ENCODE results near the gene PRSS27. TPM values are rescaled to one million over a fixed set of nuclear protein-coding genes. Genes with fewer than 3 reads are reported as not detected.
"Not testable (repeated sequence)": the region's sequence is repeated elsewhere in the genome, so short reads cannot be mapped to it uniquely, and the experiment has no call there.

The PRSS27 gene
- total RNA-seq, 2 experiments from 2014 or later, result 1.2 to 1.4 TPM

DNA sequence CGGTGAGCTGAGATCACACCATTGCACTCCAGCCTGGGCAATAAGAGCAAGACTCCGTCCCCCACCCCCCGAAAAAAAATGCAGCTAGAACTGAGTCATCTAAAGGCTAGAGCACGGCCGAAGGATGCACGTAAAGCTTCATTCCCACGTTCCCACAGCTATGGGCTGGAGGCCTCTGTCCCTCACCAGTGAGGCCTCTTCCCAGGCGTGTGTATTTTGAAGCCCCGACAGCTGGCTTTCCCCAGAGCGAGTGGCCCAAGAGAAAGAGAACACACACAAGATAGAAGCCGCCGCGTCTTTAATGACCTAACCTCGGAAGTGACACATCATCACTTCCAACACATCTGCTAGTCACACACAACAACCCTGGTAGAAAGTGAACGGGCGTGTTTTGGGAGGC is 44.3 kb downstream of the PRSS27 start:
- Mint-ChIP-seq H3K9me3 (no peaks in the 10 kb centered on the region), H3K27me3 (no peaks in the 10 kb centered on the region), H3K4me1 (ENCODE audit: low read depth) (peaks cover 28% of the 10 kb centered on the region), H3K27ac (no peak overlapping the region), H3K4me3 (no peak overlapping the region), H3K36me3 (ENCODE audit: low read depth) (peaks cover 15% of the 10 kb centered on the region)
- ATAC-seq (no peak), DNase-seq (no peak)
- intact Hi-C loops (cut with micrococcal nuclease), result no loop called here
- ChIA-PET POLR2A (interaction anchor here (0.6 kb wide), 1 partner anchor 72 kb away, joined by 3 read pairs; no protein-coding TSS in a partner anchor), CTCF (interaction anchor here (1.4 kb wide), 1 partner anchor 14 kb away, joined by 3 read pairs; no protein-coding TSS in a partner anchor)
- TF ChIP-seq, protein P1, sequence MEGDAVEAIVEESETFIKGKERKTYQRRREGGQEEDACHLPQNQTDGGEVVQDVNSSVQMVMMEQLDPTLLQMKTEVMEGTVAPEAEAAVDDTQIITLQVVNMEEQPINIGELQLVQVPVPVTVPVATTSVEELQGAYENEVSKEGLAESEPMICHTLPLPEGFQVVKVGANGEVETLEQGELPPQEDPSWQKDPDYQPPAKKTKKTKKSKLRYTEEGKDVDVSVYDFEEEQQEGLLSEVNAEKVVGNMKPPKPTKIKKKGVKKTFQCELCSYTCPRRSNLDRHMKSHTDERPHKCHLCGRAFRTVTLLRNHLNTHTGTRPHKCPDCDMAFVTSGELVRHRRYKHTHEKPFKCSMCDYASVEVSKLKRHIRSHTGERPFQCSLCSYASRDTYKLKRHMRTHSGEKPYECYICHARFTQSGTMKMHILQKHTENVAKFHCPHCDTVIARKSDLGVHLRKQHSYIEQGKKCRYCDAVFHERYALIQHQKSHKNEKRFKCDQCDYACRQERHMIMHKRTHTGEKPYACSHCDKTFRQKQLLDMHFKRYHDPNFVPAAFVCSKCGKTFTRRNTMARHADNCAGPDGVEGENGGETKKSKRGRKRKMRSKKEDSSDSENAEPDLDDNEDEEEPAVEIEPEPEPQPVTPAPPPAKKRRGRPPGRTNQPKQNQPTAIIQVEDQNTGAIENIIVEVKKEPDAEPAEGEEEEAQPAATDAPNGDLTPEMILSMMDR (IDR thresholded peaks at IDR 0.05), result no peak

DNA sequence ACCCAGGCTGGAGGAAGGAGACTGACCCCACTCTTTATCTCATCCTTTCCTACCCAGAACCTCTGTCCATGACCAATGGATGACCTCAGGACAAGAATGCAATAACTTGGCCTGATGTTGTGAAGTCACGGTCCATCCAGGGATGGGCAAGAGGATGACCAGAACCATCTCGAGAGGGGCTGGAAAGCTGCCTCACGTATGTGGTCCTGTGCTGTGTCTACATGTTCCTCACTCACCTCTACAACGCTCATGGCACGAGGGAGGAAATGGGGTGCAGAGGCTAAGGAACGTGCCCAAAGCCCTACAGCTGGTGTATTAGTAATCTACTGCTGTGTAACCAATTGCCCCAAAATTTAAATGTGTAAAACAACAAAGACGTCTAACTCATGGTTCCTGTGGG is 45.0 kb downstream of the PRSS27 start:
- ATAC-seq (no peak), DNase-seq (no peak)
- ChIA-PET POLR2A (no interaction called here), CTCF (interaction anchor here (1.4 kb wide), 1 partner anchor 13 kb away, joined by 3 read pairs; no protein-coding TSS in a partner anchor)
- no peaks in the 10 kb centered on the region for H3K9me3 Mint-ChIP-seq
- H3K27me3 Mint-ChIP-seq, result no peaks in the 10 kb centered on the region
- TF ChIP-seq, protein P1 (IDR thresholded peaks at IDR 0.05), result no peak
- no peak overlapping the region for H3K4me3 Mint-ChIP-seq
- H3K27ac Mint-ChIP-seq, result no peak overlapping the region
- H3K36me3 Mint-ChIP-seq (ENCODE audit: low read depth), result peaks cover 10% of the 10 kb centered on the region
- intact Hi-C loops (cut with micrococcal nuclease), result no loop called here
- peaks cover 30% of the 10 kb centered on the region for H3K4me1 Mint-ChIP-seq (ENCODE audit: low read depth)

DNA sequence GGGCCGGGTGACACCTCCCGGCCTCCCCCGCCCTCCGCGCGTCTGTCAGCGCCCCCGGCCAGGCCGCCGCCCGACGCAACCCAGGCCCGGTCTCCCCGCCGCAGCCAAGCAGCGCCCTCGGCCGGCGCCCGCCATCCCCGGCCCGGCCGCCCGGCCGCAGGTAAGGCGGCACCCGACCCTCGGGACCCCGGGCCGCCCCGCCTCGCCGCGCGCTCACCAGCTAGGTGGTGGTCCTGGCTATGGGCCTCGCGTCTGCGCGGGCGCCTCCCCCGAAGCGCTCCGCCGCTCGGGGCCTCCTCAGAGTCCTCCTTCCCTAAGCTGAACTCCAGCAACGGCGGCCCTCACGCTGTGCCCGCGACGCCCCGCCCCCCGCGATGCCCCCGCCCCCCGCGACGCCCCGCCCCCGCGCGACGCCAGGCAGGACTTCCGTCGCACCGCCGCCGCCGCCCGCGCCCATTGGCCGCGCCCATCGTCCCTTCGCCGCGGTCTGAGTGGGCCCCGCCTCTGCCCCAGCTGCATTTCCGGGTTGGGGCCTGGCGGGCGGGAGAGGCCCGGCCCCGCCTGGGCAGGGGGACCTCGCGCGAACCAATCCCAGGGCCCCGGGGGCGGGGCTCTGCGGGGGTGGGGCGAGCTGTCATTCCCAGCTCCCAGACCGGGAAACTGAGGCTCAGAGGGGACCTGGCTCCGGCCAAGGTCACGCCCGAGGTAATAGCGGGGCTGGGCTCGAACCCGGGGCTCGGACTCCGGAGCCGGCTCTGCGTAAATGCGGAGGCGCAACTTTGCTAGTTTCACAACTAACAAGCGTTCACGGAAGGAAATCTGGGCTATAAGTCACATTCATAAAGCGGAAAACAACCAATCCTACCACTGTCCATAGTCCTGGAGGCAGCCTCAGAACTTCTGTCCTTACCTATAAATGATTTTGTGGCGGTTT is 46.7 kb downstream of the PRSS27 start:
- DNase-seq, result peak; percentile 98
- H3K27me3 Mint-ChIP-seq, result no peaks in the 10 kb centered on the region
- peak; percentile 97 for ATAC-seq
- intact Hi-C loops (cut with micrococcal nuclease), result no loop called here
- H3K4me1 Mint-ChIP-seq (ENCODE audit: low read depth), result peaks cover 35% of the 10 kb centered on the region
- peaks cover 19% of the 10 kb centered on the region for H3K36me3 Mint-ChIP-seq (ENCODE audit: low read depth)
- H3K27ac Mint-ChIP-seq, result peak overlapping the region; percentile 87
- peak overlapping the region; percentile 80 for H3K4me3 Mint-ChIP-seq
- ChIA-PET CTCF (interaction anchor here (1.0 to 2.0 kb wide), 2 partner anchors 9 kb away, joined by 3 to 7 read pairs; partner anchors contain the start of gene KCTD5), POLR2A (interaction anchor here (0.8 to 1.7 kb wide), 5 partner anchors 9 to 46 kb away, joined by 3 to 12 read pairs (median 4); partner anchors contain the start of genes KCTD5 and PRSS27)
- TF ChIP-seq, protein P1 (IDR thresholded peaks at IDR 0.05), result no peak
- no peaks in the 10 kb centered on the region for H3K9me3 Mint-ChIP-seq

DNA sequence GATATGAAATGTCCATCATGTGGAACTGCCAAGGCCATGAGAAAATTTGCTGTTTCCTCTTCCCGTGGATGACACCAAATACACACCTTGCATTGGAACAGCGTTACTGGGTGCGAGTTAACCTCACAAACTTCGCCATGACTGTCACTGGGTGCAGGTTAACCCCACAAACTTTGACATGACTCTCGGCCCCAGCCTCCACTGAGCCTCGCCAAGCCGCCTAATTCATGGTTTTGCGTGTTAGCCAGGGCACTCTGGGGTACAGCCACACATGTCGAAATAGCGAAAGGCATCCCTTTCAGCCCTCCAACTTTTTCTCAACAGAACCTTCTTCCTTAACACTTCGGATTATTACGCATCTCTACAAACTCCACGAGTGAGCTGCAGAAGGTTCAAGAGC is 48.3 kb downstream of the PRSS27 start:
- no peaks in the 10 kb centered on the region for H3K9me3 Mint-ChIP-seq
- peak overlapping the region; percentile 84 for H3K4me3 Mint-ChIP-seq
- peaks cover 28% of the 10 kb centered on the region for H3K36me3 Mint-ChIP-seq (ENCODE audit: low read depth)
- ChIA-PET POLR2A (no interaction called here), CTCF (interaction anchor here (2.0 kb wide), 1 partner anchor 7 kb away, joined by 7 read pairs; no protein-coding TSS in a partner anchor)
- DNase-seq (no peak), ATAC-seq (no peak)
- no peak overlapping the region for H3K27ac Mint-ChIP-seq
- intact Hi-C loops (cut with micrococcal nuclease), result no loop called here
- no peaks in the 10 kb centered on the region for H3K27me3 Mint-ChIP-seq
- TF ChIP-seq, protein P1 (IDR thresholded peaks at IDR 0.05), result no peak
- H3K4me1 Mint-ChIP-seq (ENCODE audit: low read depth), result peaks cover 35% of the 10 kb centered on the region

DNA sequence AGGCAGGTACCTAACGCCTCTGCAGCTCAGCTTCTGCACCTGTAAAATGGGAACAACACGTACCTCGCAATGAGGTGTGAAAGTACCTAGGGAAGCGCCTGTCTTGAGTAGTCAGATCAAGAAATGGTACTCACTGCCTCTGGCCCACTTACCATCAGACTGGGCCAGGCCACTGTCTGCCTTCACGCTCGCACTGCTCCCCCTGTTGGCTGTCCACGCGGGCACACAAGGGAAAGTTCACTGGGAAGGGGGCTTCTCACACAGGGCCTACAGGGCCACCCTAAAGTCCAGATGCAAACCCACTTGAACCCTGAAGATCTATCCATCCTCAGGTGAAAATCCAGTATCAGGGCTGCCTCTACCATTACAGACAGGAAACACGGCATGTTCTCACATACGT is 48.8 kb downstream of the PRSS27 start:
- intact Hi-C loops (cut with micrococcal nuclease), result not testable (repeated sequence)
- peaks cover 32% of the 10 kb centered on the region for H3K36me3 Mint-ChIP-seq (ENCODE audit: low read depth)

More for the DNA sequence above, 48.8 kb downstream of the PRSS27 start:
- CTCF ChIA-PET, POLR2A ChIA-PET, ATAC-seq, H3K27me3 Mint-ChIP-seq, H3K9me3 Mint-ChIP-seq, H3K27ac Mint-ChIP-seq: not testable (repeated sequence)
- DNase-seq, result peak; percentile 58
- Mint-ChIP-seq H3K4me3 (peak overlapping the region; percentile 84), H3K4me1 (ENCODE audit: low read depth) (peaks cover 35% of the 10 kb centered on the region)
- TF ChIP-seq, protein P1 (IDR thresholded peaks at IDR 0.05), result peak; percentile 63
